Neural cell (in vitro differentiated cells): ENCODE measurements around the gene AP1S2.

Experiments used
- CTCF ChIP-seq: fragments of 450-650 bp; IDR thresholded peaks from 2 replicates; pipeline ENCODE4 v1.5.1; 2014; ENCODE audit warnings: antibody characterized with exemption, mild to moderate bottlenecking, moderate library complexity; ENCODE audit not compliant: poor library complexity, severe bottlenecking
- EP300 ChIP-seq: fragments of 450-650 bp; conservative IDR thresholded peaks from 2 replicates; pipeline ENCODE4 v1.6.1; 2014; ENCODE audit warnings: antibody characterized with exemption, mild to moderate bottlenecking, moderate library complexity; ENCODE audit not compliant: poor library complexity, severe bottlenecking
- POLR2AphosphoS5 ChIP-seq: IDR thresholded peaks from 2 replicates; pipeline ENCODE4 v1.6.1; 2012
- REST ChIP-seq: IDR thresholded peaks from 2 replicates; pipeline ENCODE4 v1.6.1; 2012; ENCODE audit warnings: borderline replicate concordance

GRCh38 chrX:15797707-15798106, 56.9 kb downstream of the AP1S2 start:
- TF ChIP-seq REST (no peak), CTCF (no peak), EP300 (no peak), POLR2AphosphoS5 (no peak)
